Nephron progenitor cell (in vitro differentiated cells): ENCODE results near the gene TMEM132A.

ENCODE experiments used
- DNase-seq: peaks from one replicate; pipeline ENCODE4 v3.0.0; 2021
- H3K27ac Mint-ChIP-seq: 2 replicates; pipeline ENCODE4 v1.8.0; 2021; ENCODE audit warnings: mild to moderate bottlenecking, moderate library complexity, mixed read lengths
- H3K27me3 Mint-ChIP-seq: 2 replicates; pipeline ENCODE4 v1.8.0; 2021; ENCODE audit warnings: mild to moderate bottlenecking, low read depth, mixed read lengths; ENCODE audit not compliant: poor library complexity
- H3K36me3 Mint-ChIP-seq: 2 replicates; pipeline ENCODE4 v1.8.0; 2021; ENCODE audit warnings: low read depth, mixed read lengths
- H3K4me1 Mint-ChIP-seq: 2 replicates; pipeline ENCODE4 v1.8.0; 2021; ENCODE audit warnings: mixed read lengths
- H3K4me3 Mint-ChIP-seq: 2 replicates; pipeline ENCODE4 v1.8.0; 2021; ENCODE audit warnings: mild to moderate bottlenecking, moderate library complexity, mixed read lengths
- H3K9me3 Mint-ChIP-seq: 2 replicates; pipeline ENCODE4 v1.8.0; 2021; ENCODE audit warnings: mild to moderate bottlenecking, moderate library complexity, mixed read lengths
- TF ChIP-seq, protein P1 (sequence below): fragments of 200-600 bp; sonication (generic); IDR thresholded peaks from 2 replicates; pipeline ENCODE4 v1.5.0; 2021; ENCODE audit warnings: antibody characterized with exemption

The TMEM132A gene

DNA sequence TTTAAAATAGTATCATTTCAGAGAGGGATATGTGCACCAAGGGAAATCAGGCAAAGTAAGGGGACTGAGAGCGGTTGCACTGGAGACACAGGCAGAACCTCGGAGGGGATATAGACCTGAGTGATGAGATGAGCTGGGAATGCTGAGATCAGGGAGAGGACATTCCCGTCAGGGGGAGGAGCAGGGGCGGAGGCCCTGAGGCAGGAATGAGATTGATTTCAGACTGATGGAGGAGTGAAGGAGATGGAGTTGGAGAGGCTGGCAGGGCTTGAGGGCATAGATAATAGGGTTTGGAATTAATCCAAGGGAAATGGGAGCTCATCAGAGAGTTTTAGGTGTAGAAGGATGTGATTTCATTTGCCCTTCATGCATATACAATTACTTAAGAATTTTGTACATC lies 60.4 kb downstream of the TMEM132A start:
- H3K9me3 Mint-ChIP-seq: no peaks in the 10 kb centered on the region
- no peak overlapping the region for H3K27ac Mint-ChIP-seq
- TF ChIP-seq, protein P1, sequence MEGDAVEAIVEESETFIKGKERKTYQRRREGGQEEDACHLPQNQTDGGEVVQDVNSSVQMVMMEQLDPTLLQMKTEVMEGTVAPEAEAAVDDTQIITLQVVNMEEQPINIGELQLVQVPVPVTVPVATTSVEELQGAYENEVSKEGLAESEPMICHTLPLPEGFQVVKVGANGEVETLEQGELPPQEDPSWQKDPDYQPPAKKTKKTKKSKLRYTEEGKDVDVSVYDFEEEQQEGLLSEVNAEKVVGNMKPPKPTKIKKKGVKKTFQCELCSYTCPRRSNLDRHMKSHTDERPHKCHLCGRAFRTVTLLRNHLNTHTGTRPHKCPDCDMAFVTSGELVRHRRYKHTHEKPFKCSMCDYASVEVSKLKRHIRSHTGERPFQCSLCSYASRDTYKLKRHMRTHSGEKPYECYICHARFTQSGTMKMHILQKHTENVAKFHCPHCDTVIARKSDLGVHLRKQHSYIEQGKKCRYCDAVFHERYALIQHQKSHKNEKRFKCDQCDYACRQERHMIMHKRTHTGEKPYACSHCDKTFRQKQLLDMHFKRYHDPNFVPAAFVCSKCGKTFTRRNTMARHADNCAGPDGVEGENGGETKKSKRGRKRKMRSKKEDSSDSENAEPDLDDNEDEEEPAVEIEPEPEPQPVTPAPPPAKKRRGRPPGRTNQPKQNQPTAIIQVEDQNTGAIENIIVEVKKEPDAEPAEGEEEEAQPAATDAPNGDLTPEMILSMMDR: no peak
- peaks cover 33% of the 10 kb centered on the region for H3K4me1 Mint-ChIP-seq
- no peak for DNase-seq
- peaks cover 16% of the 10 kb centered on the region for H3K27me3 Mint-ChIP-seq
- H3K36me3 Mint-ChIP-seq: no peaks in the 10 kb centered on the region
- no peak overlapping the region for H3K4me3 Mint-ChIP-seq

DNA sequence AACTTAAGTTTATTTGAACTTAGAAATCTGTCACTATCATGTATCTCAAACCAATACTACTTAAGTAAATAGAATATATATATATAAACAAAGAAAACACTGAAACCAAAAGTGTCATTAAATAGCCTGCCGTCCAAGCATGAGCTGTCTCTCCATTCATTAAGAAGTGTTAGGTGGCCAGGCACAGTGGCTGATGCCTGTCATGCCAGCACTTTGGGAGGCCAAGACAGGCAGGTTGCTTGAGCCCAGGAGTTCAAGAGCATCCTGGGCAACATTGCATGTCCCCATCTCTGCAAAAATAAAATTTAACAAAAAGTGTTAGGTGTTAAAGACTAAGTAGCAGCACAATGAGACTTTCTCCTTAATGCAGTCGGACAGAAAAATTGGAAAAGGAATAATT lies 61.2 kb downstream of the TMEM132A start:
- Mint-ChIP-seq H3K4me1 (peaks cover 33% of the 10 kb centered on the region), H3K27ac (no peak overlapping the region), H3K4me3 (no peak overlapping the region), H3K9me3 (no peaks in the 10 kb centered on the region), H3K36me3 (no peaks in the 10 kb centered on the region), H3K27me3 (peaks cover 14% of the 10 kb centered on the region)
- TF ChIP-seq, protein P1: no peak
- DNase-seq: no peak

DNA sequence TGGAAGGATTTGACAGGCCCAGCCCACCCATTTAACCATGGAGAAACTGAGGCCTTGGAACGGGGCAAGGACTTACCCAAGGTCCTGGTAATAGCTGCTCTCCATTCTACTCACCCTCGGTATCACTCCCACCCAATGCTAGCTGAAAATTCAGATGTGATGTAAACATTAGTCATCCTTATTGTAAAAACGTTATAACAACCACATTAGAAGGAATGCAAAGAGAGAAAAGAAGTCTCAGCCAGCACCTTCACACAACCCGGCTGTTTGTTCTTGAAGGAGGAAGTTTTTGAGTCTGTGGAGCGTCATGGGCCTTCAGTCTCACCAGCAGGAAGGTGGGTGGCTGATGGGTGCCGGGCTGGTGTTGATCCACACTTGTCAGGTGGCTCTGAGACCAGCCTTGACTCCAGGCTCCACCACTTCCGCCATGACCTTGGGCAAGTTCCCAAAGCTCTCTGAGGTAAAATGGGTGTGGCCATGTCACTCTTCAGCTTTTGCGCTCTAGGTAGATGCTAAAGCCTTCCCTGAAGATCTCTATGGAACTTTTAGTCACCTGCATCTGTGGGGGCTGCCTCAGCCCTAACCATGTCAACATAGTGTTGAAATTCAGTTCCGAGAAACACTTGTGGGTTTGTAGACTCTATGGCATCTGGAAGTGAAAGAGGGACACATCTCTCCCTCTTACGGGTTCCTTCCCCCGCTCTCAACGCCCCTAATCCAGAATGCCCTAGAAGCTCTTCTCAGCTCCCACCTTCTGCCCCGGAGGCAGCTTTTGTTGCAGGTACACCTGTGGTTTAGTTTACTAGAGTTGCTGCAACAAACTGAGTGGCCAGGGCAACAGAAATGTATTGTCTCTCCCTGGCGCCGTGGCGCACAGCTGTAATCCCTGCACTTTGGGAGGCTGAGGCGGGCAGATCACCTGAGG lies 62.0 kb downstream of the TMEM132A start:
- Mint-ChIP-seq H3K27ac (no peak overlapping the region), H3K27me3 (peaks cover 14% of the 10 kb centered on the region), H3K4me1 (peaks cover 33% of the 10 kb centered on the region), H3K9me3 (no peaks in the 10 kb centered on the region), H3K36me3 (no peaks in the 10 kb centered on the region), H3K4me3 (no peak overlapping the region)
- no peak for DNase-seq
- TF ChIP-seq, protein P1: no peak
